ENCODE data around the gene VOPP1.
A peak's percentile ranks its signal among the peaks of the same experiment; 100 is the strongest.

Gene VOPP1

DNA sequence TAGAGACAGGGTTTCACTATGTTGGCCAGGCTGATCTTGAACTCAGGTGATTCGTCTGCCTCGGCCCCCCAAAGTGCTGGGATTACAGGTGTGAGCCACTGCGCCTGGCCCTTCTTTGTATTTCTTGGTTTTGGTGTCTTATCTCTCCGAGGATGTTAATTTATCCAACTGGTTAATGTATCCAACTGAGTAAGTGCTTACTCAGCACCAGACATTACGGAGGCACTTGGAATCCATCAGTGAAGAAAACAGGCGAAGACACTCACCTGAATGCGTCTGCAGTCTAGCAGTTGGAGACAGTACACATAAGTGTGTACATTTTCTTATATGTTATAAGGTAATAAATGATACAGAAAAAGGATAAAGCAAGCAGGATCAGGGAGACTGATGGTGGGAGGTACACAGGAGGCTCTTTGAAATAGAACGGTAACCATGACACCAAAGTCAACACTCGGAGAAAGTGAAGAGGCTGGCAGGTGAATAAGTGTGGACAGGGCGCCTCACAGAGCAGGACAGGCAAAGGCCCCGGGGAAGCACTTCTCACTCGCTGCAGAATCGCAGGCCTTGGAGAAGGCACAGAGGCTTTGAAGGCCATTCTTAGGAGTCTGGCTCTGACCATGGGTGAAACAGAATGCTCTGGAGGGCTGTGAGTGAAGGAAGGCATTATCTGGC lies 134.1 kb downstream of the VOPP1 start:
- ATAC-seq, result no peak
- Mint-ChIP-seq H3K9me3 (no peaks in the 10 kb centered on the region), H3K27me3 (no peaks in the 10 kb centered on the region), H3K36me3 (ENCODE audit: low read depth) (no peaks in the 10 kb centered on the region), H3K4me3 (no peak overlapping the region), H3K27ac (no peak overlapping the region), H3K4me1 (peaks cover 26% of the 10 kb centered on the region)
- DNase-seq, result no peak

DNA sequence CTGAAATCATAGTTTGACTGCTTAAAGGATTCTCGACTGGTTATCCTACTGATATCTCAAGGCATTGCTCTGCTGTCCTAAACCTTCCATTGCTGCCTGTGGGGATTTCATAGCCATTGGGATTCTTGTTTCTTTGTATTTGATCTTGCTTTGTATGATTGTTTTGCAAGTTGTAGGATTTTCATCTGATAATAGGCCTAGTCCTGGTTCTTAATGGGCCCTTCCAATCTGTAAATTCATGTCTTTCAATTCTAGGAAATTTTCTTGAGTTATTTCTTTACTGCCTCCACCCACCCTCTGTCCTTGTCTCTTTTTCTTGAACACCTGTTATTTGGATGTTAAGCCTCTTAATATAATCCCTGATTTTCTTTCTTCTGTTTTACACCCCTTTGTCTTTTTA lies 134.9 kb downstream of the VOPP1 start:
- H3K9me3 Mint-ChIP-seq, result no peaks in the 10 kb centered on the region
- no peaks in the 10 kb centered on the region for H3K27me3 Mint-ChIP-seq
- H3K27ac Mint-ChIP-seq, result no peak overlapping the region
- DNase-seq (no peak), ATAC-seq (no peak)
- no peak overlapping the region for H3K4me3 Mint-ChIP-seq
- no peaks in the 10 kb centered on the region for H3K36me3 Mint-ChIP-seq (ENCODE audit: low read depth)
- peaks cover 34% of the 10 kb centered on the region for H3K4me1 Mint-ChIP-seq

- Mint-ChIP-seq H3K36me3 (ENCODE audit: low read depth) (no peaks in the 10 kb centered on the region), H3K27ac (no peak overlapping the region), H3K4me1 (peaks cover 34% of the 10 kb centered on the region), H3K27me3 (no peaks in the 10 kb centered on the region), H3K4me3 (no peak overlapping the region), H3K9me3 (no peaks in the 10 kb centered on the region)
- DNase-seq (no peak), ATAC-seq (no peak)
Observed at GRCh38 chr7:55436457-55436856, 135.8 kb downstream of the VOPP1 start.

GRCh38 chr7:55435466-55435865 lies 136.8 kb downstream of the VOPP1 start:
- peaks cover 34% of the 10 kb centered on the region for H3K4me1 Mint-ChIP-seq
- no peaks in the 10 kb centered on the region for H3K36me3 Mint-ChIP-seq (ENCODE audit: low read depth)
- ATAC-seq, result no peak
- DNase-seq, result no peak
- no peaks in the 10 kb centered on the region for H3K27me3 Mint-ChIP-seq
- no peaks in the 10 kb centered on the region for H3K9me3 Mint-ChIP-seq
- H3K27ac Mint-ChIP-seq, result no peak overlapping the region
- no peak overlapping the region for H3K4me3 Mint-ChIP-seq

DNA sequence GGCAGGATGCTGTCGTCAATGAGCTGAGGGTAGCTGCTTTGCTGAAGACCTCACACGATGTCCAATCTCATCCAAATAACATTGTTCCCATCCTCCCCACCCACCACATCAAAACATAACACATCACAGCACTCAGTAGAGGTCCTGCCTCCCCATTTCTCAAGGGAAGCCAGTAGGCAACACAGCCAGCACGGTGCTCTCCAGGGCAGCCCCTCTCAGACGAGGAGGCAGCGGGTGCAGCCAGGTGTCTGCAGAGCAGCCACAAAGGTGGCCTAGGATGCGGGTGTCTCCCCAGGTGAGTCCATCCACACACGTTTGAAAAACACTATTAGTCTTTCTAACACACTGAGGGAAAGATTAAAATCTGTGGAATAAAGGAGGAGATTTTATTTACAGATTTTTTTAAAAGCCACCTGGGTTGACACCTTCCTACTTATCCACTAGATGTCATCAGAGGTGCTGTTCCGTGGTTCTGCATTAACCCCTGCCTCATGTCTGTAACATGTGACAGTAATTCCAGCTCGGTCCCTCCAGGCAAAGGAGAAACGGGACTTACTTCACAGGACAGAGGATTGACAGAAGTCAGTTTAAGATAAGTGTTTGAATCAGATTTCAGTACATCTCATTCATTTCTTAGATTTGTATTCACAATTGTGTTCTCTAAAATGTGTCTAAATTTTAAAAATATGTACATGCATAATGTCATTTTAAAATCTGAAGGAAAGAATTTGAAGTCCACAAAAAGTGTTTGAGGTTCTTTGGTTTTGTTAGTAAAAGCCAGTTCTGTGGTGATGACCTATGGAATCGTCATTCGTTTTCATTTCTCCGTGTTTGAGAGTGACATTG lies 139.1 kb downstream of the VOPP1 start:
- no peak overlapping the region for H3K27ac Mint-ChIP-seq
- no peaks in the 10 kb centered on the region for H3K27me3 Mint-ChIP-seq
- H3K9me3 Mint-ChIP-seq, result no peaks in the 10 kb centered on the region
- DNase-seq (no peak), ATAC-seq (peak; percentile 64)
- H3K36me3 Mint-ChIP-seq (ENCODE audit: low read depth), result no peaks in the 10 kb centered on the region
- H3K4me1 Mint-ChIP-seq, result peaks cover 23% of the 10 kb centered on the region
- no peak overlapping the region for H3K4me3 Mint-ChIP-seq

DNA sequence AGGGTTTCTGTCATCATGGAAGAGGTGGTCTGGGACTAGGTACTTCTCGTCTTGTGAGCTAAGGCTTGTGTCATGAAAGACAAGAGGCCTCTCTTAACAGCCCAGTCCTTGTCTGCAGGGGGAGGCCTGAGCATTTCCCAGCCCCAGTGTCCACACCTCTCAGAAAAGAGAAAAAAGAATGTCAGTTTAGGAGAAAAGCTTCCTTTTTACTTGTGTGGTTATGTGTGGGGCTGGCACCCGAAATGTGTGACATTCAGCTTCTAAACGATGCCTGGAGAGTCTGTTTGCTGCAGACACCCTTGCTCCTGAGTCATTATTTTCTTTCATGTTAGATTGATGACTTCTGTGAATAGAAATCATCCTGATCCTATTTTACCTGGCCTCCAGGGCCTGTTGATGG lies 139.8 kb downstream of the VOPP1 start:
- no peak overlapping the region for H3K27ac Mint-ChIP-seq
- H3K4me3 Mint-ChIP-seq, result no peak overlapping the region
- peaks cover 26% of the 10 kb centered on the region for H3K4me1 Mint-ChIP-seq
- no peaks in the 10 kb centered on the region for H3K36me3 Mint-ChIP-seq (ENCODE audit: low read depth)
- no peaks in the 10 kb centered on the region for H3K9me3 Mint-ChIP-seq
- DNase-seq (no peak), ATAC-seq (no peak)
- H3K27me3 Mint-ChIP-seq, result no peaks in the 10 kb centered on the region

DNA sequence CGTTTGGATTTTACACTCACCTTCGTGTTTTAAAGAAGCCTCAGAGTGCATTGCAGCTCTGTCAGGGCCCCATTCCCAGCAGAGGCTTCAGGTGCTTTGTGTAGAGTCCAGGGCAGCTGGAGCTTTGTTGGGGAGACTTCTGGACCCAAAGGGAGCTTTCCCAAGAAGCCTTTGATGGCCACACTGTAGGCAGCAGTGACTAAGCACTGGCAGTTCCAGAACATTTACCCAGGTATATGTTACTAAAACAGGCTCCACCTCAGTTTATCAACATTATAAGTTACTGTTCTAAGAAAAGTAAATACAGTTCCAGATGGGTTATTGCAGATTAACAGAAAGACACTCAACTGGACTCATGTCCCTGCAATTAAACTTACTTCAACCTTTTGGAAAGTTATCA lies 140.4 kb downstream of the VOPP1 start:
- Mint-ChIP-seq H3K27ac (no peak overlapping the region), H3K9me3 (no peaks in the 10 kb centered on the region), H3K27me3 (no peaks in the 10 kb centered on the region), H3K4me1 (peaks cover 30% of the 10 kb centered on the region), H3K4me3 (no peak overlapping the region), H3K36me3 (ENCODE audit: low read depth) (no peaks in the 10 kb centered on the region)
- ATAC-seq (no peak), DNase-seq (no peak)

DNA sequence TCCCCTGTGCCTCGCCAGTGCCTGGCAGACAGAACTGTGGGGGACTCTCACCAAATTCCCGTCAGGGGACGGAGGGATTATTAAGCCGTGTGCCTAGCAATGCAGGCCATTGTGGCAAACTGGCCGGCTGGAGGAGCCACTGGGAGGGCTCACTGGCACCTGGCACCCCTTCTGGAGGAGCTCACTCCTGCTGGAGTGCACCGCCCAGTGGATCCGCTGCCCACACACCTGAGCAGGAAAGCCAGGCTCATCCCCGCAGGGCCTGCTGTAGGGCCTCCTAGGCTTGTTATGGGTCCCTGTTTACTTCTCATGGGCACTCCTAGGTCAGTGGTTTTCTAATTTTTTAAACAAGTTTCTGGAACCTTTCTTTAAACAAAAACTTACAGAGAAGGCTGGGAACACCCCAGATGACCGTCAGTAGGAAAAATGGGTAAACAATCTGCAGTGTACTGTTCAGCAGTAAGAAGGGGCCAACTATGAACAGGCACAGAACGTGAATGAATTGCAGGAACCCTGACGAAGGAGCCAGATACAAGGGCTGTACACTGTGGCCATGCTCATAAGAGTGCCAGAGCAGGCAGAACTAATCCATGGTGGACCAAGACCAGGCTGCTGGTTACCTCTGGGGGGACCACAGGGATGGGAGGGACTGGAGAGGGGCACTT lies 142.3 kb downstream of the VOPP1 start:
- H3K4me1 Mint-ChIP-seq, result peaks cover 30% of the 10 kb centered on the region
- ATAC-seq, result no peak
- DNase-seq, result no peak
- H3K4me3 Mint-ChIP-seq, result no peak overlapping the region
- no peaks in the 10 kb centered on the region for H3K27me3 Mint-ChIP-seq
- H3K36me3 Mint-ChIP-seq (ENCODE audit: low read depth), result peaks cover 10% of the 10 kb centered on the region
- no peaks in the 10 kb centered on the region for H3K9me3 Mint-ChIP-seq
- no peak overlapping the region for H3K27ac Mint-ChIP-seq

- peaks cover 24% of the 10 kb centered on the region for H3K4me1 Mint-ChIP-seq
- ATAC-seq, result no peak
- no peak for DNase-seq
- H3K36me3 Mint-ChIP-seq (ENCODE audit: low read depth), result peaks cover 10% of the 10 kb centered on the region
- peak overlapping the region; percentile 78 for H3K27ac Mint-ChIP-seq
- no peaks in the 10 kb centered on the region for H3K27me3 Mint-ChIP-seq
- no peaks in the 10 kb centered on the region for H3K9me3 Mint-ChIP-seq
- peak overlapping the region; percentile 47 for H3K4me3 Mint-ChIP-seq
Observed at GRCh38 chr7:55427800-55428199, 144.5 kb downstream of the VOPP1 start.

DNA sequence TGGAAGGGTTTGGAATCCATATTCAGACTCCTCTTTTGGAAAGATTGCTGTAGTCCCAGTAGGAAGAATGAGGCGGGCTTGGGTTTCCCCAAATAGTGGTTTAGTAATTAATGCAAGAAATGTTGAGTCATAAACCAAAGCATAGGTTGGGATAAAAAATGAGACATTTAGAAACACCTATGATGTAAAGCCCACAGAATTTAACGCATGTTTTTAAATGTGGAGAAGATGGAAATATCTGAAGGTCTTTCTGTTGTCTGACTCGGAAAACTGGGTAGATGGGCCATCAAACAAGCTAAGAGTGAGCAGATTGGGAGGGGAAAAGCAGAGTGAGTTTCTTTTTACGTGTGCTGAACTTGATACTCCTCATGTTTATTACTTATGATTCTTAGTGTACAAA lies 145.0 kb downstream of the VOPP1 start:
- Mint-ChIP-seq H3K36me3 (ENCODE audit: low read depth) (peaks cover 10% of the 10 kb centered on the region), H3K27ac (peak overlapping the region; percentile 78), H3K4me1 (peaks cover 20% of the 10 kb centered on the region), H3K4me3 (peak overlapping the region; percentile 47), H3K27me3 (no peaks in the 10 kb centered on the region), H3K9me3 (no peaks in the 10 kb centered on the region)
- DNase-seq, result no peak
- peak; percentile 53 for ATAC-seq

GRCh38 chr7:55426676-55427075 lies 145.6 kb downstream of the VOPP1 start:
- Mint-ChIP-seq H3K4me1 (peaks cover 20% of the 10 kb centered on the region), H3K27ac (peak overlapping the region; percentile 44), H3K27me3 (no peaks in the 10 kb centered on the region), H3K9me3 (no peaks in the 10 kb centered on the region), H3K4me3 (no peak overlapping the region), H3K36me3 (ENCODE audit: low read depth) (peaks cover 10% of the 10 kb centered on the region)
- DNase-seq (no peak), ATAC-seq (no peak)

DNA sequence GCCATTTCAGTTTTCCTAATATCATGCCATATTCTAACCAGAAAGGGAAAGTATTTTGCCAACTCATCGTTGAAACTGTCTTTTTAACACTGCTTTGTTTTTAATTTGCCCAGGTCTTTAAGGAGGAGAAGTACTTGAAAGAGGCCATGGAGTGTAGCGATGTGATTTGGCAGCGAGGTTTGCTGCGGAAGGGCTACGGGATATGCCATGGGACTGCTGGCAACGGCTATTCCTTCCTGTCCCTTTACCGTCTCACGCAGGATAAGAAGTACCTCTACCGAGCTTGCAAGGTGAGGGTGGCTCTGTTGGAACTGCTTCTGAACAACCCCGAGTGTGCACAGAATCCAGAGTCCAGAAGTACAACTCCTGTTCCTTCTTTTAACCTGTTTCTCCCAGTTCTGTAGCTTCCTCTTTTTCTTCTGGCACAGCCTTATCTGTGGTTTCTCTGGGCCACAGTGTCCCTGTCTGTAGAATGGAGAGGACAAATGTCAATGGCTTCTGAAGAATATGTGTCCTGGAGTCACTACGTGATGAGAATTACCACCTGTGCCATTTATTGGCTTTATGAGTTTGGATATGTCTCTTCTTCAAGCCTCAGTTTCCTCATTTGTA lies 147.1 kb downstream of the VOPP1 start:
- no peak for DNase-seq
- peaks cover 20% of the 10 kb centered on the region for H3K4me1 Mint-ChIP-seq
- no peak for ATAC-seq

GRCh38 chr7:55423891-55424290 lies 148.4 kb downstream of the VOPP1 start:
- no peak overlapping the region for H3K27ac Mint-ChIP-seq
- H3K27me3 Mint-ChIP-seq, result no peaks in the 10 kb centered on the region
- no peaks in the 10 kb centered on the region for H3K9me3 Mint-ChIP-seq
- H3K36me3 Mint-ChIP-seq (ENCODE audit: low read depth), result peaks cover 12% of the 10 kb centered on the region
- peaks cover 20% of the 10 kb centered on the region for H3K4me1 Mint-ChIP-seq
- H3K4me3 Mint-ChIP-seq, result no peak overlapping the region
- ATAC-seq (no peak), DNase-seq (no peak)

More for the DNA sequence above, 147.1 kb downstream of the VOPP1 start:
- Mint-ChIP-seq H3K27ac (no peak overlapping the region), H3K27me3 (no peaks in the 10 kb centered on the region), H3K4me3 (no peak overlapping the region), H3K9me3 (no peaks in the 10 kb centered on the region), H3K36me3 (ENCODE audit: low read depth) (peaks cover 10% of the 10 kb centered on the region)

- ATAC-seq, result no peak
- Mint-ChIP-seq H3K4me3 (no peak overlapping the region), H3K27ac (no peak overlapping the region), H3K36me3 (ENCODE audit: low read depth) (peaks cover 12% of the 10 kb centered on the region), H3K9me3 (no peaks in the 10 kb centered on the region), H3K4me1 (peaks cover 18% of the 10 kb centered on the region), H3K27me3 (no peaks in the 10 kb centered on the region)
- no peak for DNase-seq
Observed at GRCh38 chr7:55423277-55423711, 149.0 kb downstream of the VOPP1 start.
